Measurements from ENCODE around the gene CLEC4C. TPM values are rescaled to one million over a fixed set of nuclear protein-coding genes. Genes with fewer than 3 reads are reported as not detected.

CLEC4C gene
- total RNA-seq, 1 experiment from 2014 or later: not detected

GRCh38 chr12:7729746-7730145 is 17.4 kb downstream of the CLEC4C start:
- no peak for DNase-seq (ENCODE audit: extremely low read depth, low read depth)

DNA sequence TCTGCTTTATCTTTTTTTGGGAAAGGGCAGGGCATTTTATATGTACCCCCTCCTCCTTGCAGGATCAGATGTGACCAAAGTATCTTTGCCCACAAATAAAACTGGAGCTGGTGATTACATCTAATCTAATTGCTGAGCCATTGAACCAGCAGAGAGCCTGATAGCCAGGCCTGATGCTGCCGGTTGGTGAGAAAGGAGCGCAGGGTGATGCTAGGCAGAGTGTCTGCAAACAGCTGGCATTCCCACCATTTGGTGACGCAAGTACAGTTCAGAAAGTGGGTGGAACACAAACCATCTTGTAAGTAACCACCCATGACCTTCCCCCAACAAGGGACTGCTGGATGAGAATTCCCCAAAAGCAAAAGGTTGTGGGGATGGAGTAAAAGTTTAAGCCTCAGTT is 23.2 kb downstream of the CLEC4C start:
- DNase-seq (ENCODE audit: extremely low read depth, low read depth): no peak

GRCh38 chr12:7719946-7720730 is 27.0 kb downstream of the CLEC4C start:
- no peak for DNase-seq (ENCODE audit: extremely low read depth, low read depth)

GRCh38 chr12:7716381-7716780 is 30.8 kb downstream of the CLEC4C start:
- peak; percentile 9 for DNase-seq (ENCODE audit: extremely low read depth, low read depth)

DNA sequence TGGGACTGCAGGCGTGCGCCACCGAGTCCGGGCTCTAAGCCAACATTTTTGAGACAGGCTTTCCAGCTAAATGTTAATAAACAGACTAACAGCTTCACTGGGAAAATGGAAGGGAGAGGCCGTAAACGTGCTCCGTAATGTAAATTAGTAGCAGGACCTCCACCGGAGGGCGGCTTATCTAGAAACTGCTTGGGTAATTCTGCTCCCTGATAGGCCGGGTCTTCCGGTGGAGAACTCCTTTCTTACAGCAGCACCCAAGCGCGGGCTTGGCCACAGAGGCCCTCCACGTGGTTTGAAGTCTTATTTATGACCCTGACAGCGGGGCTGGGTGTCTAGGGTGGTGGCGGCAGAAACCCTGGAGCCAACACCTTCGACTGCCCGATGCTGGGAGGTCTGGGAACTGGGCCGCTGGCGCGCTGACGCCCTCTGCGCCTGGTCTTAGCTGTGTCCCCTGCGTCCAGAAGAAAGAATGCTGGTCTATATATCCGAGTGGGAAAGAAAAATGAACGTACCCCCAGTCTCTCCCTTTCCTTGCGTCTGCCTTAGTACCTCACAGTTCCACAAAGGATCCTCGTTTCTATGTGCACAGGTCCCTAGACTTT is 34.2 kb downstream of the CLEC4C start:
- no peak for DNase-seq (ENCODE audit: extremely low read depth, low read depth)

DNA sequence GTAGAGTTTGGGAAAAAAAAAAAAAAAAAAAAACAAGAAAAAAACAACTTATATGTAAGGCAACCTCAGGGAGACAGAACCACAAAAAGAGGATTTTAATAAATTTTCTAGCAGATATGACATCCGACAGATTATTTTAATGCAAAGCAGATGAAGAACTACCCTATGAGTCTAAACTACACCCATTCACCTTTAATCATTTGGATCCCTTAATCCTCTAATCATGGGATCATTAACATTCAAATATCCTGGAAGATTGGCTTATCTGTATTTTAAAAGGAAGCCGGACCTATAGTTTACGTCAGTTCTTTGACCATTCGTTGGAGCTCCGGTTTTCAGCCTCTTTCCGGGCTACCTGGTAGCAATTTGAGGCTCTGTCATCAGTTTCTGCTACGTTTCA is 36.0 kb downstream of the CLEC4C start, which contains the start of gene DPPA3:
Gene DPPA3 (plus strand): TSS at position 301 of the 400 bp plus-strand sequence. CDS start 138 bp downstream, outside the sequence.
- no peak for DNase-seq (ENCODE audit: extremely low read depth, low read depth)

GRCh38 chr12:7709969-7710675 is 37.1 kb downstream of the CLEC4C start:
- DNase-seq (ENCODE audit: extremely low read depth, low read depth): no peak

DNA sequence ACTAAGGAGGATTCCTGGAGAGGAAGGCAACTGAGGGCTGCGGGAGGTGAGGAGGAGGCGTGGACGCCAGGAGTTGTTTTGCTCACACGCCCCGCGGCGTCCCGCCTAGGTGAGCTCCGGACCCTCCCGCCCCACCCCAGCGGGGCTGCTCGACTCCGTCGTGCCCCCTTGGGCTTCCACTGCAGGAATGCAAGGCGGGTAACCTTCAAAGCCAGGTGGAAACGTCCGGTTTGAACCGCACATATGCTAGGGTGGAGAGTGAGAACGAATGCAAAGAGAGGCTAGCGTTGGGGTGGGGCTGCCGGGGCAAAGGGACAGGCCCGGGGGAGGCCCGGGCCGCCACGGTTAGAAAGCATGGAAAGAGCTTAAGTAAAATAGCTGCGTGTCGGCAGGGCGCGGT is 41.3 kb downstream of the CLEC4C start:
- no peak for DNase-seq (ENCODE audit: extremely low read depth, low read depth)

DNA sequence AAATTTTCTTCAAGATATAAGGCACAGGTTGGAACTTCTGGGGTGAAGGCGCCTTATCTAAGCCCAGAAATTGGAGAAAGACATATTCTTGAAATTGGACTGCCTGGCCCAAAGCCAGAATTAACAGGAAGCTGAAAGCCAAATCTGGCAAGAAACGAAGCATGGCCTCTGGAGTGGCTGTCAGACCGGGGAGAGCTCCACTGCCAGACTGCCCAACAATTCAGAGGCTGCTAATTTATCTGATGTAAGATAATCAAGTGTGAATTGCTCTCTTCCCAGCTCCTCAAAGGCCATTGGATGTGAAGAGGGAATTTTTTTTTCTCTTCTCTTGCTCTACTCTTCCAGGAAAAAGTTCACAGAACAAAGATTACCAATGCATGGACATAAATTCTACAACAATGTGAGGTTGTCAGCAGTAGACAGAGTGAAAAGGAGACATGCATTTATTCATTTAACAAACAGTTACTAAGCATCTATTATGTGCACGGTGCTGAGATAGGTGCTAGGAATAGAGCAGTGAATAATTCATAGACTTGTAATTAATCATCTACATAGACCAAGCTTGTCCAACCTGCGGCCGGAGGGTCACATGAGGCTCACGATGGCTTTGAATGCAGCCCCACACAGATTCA is 51.5 kb downstream of the CLEC4C start, which contains the start of gene GDF3:
Gene GDF3 (minus strand): TSS at position 210 of the 632 bp plus-strand sequence. CDS start 47 bp downstream, at position 163.
- no peak for DNase-seq (ENCODE audit: extremely low read depth, low read depth)

DNA sequence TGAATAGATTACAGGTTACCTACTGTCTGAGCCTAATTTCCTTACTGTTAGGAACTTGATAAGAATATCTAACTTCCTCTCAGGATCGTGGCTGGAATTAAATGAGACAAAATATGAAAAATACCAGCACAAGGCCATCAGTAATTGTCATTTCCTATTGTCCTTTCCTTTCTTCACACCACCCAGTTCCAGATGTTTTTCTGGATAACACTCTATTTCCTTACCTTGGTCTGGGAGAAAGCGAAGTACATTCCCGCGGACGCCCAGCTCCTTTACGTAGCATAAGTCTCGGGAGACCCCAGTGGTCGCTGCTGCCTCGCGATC is 52.0 kb downstream of the CLEC4C start:
- DNase-seq (ENCODE audit: extremely low read depth, low read depth): no peak

GRCh38 chr12:7694556-7695236 is 52.5 kb downstream of the CLEC4C start:
- DNase-seq (ENCODE audit: extremely low read depth, low read depth): no peak

GRCh38 chr12:7693793-7694192 is 53.4 kb downstream of the CLEC4C start:
- no peak for DNase-seq (ENCODE audit: extremely low read depth, low read depth)

DNA sequence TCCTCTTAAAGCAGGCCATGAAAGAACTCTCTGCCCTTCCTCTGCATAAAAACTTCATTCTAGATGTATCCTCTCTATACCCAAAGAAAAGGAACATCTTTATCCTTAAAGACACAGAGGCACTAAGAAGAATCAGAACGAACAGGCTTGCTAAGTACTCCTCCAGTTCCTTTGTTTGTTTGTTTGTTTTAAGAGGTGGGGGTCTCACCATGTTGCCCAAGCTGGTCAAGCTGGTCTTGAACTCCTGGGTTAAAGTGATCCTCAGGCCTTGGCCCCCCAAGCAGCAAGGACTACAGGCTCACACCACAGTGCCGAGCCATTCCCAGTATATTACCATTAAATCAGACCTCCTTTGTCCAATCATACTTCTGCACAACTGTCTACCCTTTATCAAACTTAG is 65.6 kb downstream of the CLEC4C start:
- DNase-seq (ENCODE audit: extremely low read depth, low read depth): no peak

Small RNAs within 50 kb of the gene (small RNA-seq; reads per million reads assigned to genes)
- 0 reads per million in 2 experiments for gene RF00019

Other genes starting within 250 kb of the CLEC4C start
- gene CD163, start 243.6 kb downstream of the CLEC4C start, total RNA-seq (2014; rRNA removed; shearing (Covaris generic)): not detected in 2 replicates
- gene APOBEC1, start 81.5 kb downstream of the CLEC4C start, total RNA-seq (2014; rRNA removed; shearing (Covaris generic)): not detected in 2 replicates
- not detected in 2 replicates for gene GDF3, start 51.6 kb downstream of the CLEC4C start, total RNA-seq (2014; rRNA removed; shearing (Covaris generic))
- gene DPPA3, start 35.9 kb downstream of the CLEC4C start, total RNA-seq (2014; rRNA removed; shearing (Covaris generic)): not detected in 2 replicates
- gene NANOGNB, start 17.8 kb upstream of the CLEC4C start, total RNA-seq (2014; rRNA removed; shearing (Covaris generic)): not detected in 2 replicates
- not detected in 2 replicates for gene NANOG, start 42.0 kb upstream of the CLEC4C start, total RNA-seq (2014; rRNA removed; shearing (Covaris generic))
- gene SLC2A14, start 125.5 kb upstream of the CLEC4C start, total RNA-seq (2014; rRNA removed; shearing (Covaris generic)): not detected in 2 replicates
- 299 and 321 TPM in 2 replicates for gene SLC2A3, start 188.8 kb upstream of the CLEC4C start, total RNA-seq (2014; rRNA removed; shearing (Covaris generic))